ENCODE results near the gene DEPP1.

The DEPP1 gene

DNA sequence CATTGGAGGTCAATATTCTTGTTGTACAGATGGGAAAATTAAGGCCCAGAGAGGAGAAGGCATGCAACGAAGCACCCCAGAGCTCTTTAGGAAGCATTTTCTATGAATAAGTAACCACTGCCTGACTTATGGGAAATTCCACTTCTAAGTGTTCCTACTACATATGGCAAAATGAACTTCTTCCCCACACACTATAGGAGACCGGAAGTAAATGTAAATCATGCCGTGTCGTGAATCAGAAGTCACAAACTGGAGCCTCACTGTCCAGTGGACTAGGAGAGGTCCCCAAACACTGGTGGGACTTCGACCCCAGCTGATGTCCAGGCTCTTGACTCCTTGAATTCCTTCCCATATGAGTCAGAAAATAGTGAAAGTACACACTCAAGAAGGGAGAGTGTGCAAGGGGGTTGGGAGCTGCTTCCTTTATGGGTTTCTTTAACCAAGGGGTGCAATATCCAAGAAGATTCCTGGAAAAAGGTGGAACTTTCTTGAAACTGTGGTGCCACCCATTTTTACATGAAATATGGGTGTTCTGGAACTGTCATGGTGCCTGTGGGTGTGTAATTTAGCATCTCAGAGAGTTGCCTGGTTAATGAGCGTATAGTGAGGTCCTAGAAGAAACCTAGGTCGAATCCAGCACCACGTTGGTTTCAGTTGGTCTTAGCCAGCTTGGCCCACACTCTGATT, 12.3 kb downstream of the DEPP1 start:
- no peak for TF ChIP-seq EGR1 (IDR thresholded peaks at IDR 0.05)
- TF ChIP-seq FOXM1 (IDR thresholded peaks at IDR 0.05; ENCODE audit: borderline replicate concordance, low read depth): no peak
- TF ChIP-seq CREB1 (IDR thresholded peaks at IDR 0.05; ENCODE audit: low read depth): no peak
- no peak for TF ChIP-seq ZBTB7A (IDR thresholded peaks at IDR 0.05; ENCODE audit: low read depth)
- TF ChIP-seq RAD21 (IDR thresholded peaks at IDR 0.05; ENCODE audit: low read depth): no peak
- TF ChIP-seq, protein P1, sequence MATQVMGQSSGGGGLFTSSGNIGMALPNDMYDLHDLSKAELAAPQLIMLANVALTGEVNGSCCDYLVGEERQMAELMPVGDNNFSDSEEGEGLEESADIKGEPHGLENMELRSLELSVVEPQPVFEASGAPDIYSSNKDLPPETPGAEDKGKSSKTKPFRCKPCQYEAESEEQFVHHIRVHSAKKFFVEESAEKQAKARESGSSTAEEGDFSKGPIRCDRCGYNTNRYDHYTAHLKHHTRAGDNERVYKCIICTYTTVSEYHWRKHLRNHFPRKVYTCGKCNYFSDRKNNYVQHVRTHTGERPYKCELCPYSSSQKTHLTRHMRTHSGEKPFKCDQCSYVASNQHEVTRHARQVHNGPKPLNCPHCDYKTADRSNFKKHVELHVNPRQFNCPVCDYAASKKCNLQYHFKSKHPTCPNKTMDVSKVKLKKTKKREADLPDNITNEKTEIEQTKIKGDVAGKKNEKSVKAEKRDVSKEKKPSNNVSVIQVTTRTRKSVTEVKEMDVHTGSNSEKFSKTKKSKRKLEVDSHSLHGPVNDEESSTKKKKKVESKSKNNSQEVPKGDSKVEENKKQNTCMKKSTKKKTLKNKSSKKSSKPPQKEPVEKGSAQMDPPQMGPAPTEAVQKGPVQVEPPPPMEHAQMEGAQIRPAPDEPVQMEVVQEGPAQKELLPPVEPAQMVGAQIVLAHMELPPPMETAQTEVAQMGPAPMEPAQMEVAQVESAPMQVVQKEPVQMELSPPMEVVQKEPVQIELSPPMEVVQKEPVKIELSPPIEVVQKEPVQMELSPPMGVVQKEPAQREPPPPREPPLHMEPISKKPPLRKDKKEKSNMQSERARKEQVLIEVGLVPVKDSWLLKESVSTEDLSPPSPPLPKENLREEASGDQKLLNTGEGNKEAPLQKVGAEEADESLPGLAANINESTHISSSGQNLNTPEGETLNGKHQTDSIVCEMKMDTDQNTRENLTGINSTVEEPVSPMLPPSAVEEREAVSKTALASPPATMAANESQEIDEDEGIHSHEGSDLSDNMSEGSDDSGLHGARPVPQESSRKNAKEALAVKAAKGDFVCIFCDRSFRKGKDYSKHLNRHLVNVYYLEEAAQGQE (IDR thresholded peaks at IDR 0.05; ENCODE audit: low read depth): no peak
- TF ChIP-seq YY1 (IDR thresholded peaks at IDR 0.05; ENCODE audit: low read depth): no peak
- TF ChIP-seq, protein P2, sequence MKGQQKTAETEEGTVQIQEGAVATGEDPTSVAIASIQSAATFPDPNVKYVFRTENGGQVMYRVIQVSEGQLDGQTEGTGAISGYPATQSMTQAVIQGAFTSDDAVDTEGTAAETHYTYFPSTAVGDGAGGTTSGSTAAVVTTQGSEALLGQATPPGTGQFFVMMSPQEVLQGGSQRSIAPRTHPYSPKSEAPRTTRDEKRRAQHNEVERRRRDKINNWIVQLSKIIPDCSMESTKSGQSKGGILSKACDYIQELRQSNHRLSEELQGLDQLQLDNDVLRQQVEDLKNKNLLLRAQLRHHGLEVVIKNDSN (IDR thresholded peaks at IDR 0.05): no peak
- TF ChIP-seq, protein P3, sequence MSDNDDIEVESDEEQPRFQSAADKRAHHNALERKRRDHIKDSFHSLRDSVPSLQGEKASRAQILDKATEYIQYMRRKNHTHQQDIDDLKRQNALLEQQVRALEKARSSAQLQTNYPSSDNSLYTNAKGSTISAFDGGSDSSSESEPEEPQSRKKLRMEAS (IDR thresholded peaks at IDR 0.05): no peak
- no peak for TF ChIP-seq EP300 (IDR thresholded peaks at IDR 0.05; ENCODE audit: borderline replicate concordance)

DNA sequence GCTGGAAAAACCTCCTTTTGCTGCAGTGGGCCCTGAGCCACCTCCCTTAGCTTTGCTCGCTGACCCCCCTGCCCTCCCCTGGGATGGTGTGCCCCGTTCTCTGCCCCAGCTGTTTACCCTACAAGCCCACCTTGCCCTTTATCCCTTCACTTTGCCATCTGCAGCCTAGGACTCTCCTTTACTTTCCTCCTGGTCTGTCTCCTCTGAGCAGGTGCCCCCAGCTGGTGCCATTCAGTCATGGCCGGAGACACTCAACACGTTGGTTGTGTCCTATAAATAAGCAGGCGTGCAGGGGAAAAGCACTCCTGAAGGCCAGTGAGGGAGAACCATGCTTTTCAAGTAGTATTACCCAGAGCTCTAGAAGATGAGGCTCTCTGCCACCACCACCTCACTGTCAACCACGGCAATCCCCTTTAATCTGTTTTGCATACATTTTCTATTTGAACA, 12.9 kb downstream of the DEPP1 start:
- TF ChIP-seq CREB1 (IDR thresholded peaks at IDR 0.05; ENCODE audit: low read depth) (no peak), EP300 (IDR thresholded peaks at IDR 0.05; ENCODE audit: borderline replicate concordance) (no peak)
- TF ChIP-seq, protein P3 (IDR thresholded peaks at IDR 0.05): no peak

DNA sequence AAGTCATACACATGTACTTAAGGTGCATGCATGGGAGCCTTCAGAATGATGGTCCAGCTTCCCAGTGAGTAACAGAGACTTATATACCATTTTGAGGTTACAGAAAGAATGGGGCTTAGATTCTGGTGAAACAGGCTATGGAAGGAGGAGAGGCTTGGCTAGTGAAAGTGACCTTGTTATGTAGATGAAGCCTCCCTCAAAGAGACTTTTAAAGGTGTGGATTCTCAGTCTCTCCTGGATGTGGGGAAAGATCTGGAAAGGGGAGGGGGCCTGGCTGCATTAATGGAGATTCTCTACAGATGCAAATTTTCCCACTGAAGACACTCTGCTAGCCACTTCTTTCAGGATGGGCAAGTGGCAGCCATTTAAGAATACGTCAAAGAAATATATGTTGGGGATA, 13.5 kb downstream of the DEPP1 start:
- TF ChIP-seq, protein P2 (IDR thresholded peaks at IDR 0.05): no peak
- TF ChIP-seq EGR1 (IDR thresholded peaks at IDR 0.05): no peak
- TF ChIP-seq CEBPB (IDR thresholded peaks at IDR 0.05): no peak
- no peak for TF ChIP-seq NFIC (IDR thresholded peaks at IDR 0.05)
- no peak for TF ChIP-seq YY1 (IDR thresholded peaks at IDR 0.05; ENCODE audit: low read depth)
- no peak for TF ChIP-seq TAF1 (IDR thresholded peaks at IDR 0.05; ENCODE audit: low read depth)
- TF ChIP-seq FOXM1 (IDR thresholded peaks at IDR 0.05; ENCODE audit: borderline replicate concordance, low read depth): no peak
- TF ChIP-seq RAD21 (IDR thresholded peaks at IDR 0.05; ENCODE audit: low read depth): no peak
- TF ChIP-seq TEAD4 (IDR thresholded peaks at IDR 0.05): no peak
- no peak for TF ChIP-seq ZBTB7A (IDR thresholded peaks at IDR 0.05; ENCODE audit: low read depth)
- TF ChIP-seq, protein P1 (IDR thresholded peaks at IDR 0.05; ENCODE audit: low read depth): no peak
- TF ChIP-seq EP300 (IDR thresholded peaks at IDR 0.05; ENCODE audit: borderline replicate concordance): no peak
- TF ChIP-seq TCF12 (IDR thresholded peaks at IDR 0.05; ENCODE audit: low read depth): no peak

DNA sequence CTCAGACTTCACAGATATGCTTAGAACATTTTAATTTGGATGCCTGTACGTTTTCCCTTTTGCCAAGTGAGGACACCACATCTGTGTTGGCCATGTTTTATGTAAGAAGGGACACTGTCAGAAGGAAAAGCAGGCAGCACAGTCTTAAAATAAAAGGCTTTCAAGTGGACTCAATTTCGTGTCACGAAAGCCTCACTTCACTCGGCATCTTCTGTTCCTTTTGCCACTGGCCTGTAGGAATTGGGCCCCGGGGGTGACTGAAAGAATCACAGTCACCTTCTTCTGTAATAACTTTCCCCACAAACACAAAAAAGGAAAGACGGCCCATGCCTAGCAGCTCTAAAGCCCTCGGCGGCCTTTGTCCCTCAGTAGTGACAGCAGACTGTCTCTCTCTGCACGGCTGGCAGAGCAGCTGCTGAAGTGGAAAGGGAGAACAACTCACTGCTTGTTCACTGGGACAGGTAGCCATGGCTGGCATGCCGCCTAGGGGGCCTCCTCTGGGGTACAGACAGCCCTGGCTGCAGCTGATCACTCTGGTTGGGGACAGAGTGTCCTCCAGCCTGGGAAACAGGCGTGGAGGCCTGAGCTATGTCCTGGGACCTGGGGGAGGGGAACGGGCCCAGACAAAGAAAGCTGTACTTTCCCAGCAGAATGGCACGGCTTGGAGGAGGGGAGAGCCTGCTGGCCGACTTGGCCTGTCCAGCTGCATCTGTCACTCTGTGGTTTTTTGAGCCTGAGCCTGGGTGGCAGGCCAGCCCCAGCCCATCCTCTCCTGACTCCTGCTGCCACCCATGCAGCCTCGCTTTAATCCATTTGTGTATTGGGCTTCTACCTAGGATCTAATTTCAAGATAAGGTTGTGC, 14.6 kb downstream of the DEPP1 start:
- TF ChIP-seq CEBPB (IDR thresholded peaks at IDR 0.05) (no peak), YY1 (IDR thresholded peaks at IDR 0.05; ENCODE audit: low read depth) (no peak), RAD21 (IDR thresholded peaks at IDR 0.05; ENCODE audit: low read depth) (no peak), ZBTB7A (IDR thresholded peaks at IDR 0.05; ENCODE audit: low read depth) (no peak), FOXM1 (IDR thresholded peaks at IDR 0.05; ENCODE audit: borderline replicate concordance, low read depth) (no peak), NFIC (IDR thresholded peaks at IDR 0.05) (no peak), EP300 (IDR thresholded peaks at IDR 0.05; ENCODE audit: borderline replicate concordance) (no peak), TAF1 (IDR thresholded peaks at IDR 0.05; ENCODE audit: low read depth) (no peak), CREB1 (IDR thresholded peaks at IDR 0.05; ENCODE audit: low read depth) (no peak), TCF12 (IDR thresholded peaks at IDR 0.05; ENCODE audit: low read depth) (no peak), EGR1 (IDR thresholded peaks at IDR 0.05) (no peak)
- TF ChIP-seq, protein P2 (IDR thresholded peaks at IDR 0.05): no peak
- TF ChIP-seq, protein P3 (IDR thresholded peaks at IDR 0.05): no peak
- TF ChIP-seq, protein P1 (IDR thresholded peaks at IDR 0.05; ENCODE audit: low read depth): no peak
